HL-60/S4 treated with phorbol 12-myristate 13-acetate at 8.2 ng/mL for 4 days and 3 days (cell line): Measurements from ENCODE around the gene BCAN.

ENCODE experiments used
- in situ Hi-C: fragments of 300-500 bp; cut with MboI; formaldehyde crosslinking; loops from 2 replicates; pipeline ENCODE4 v1.15.0; 2022; ENCODE audit warnings: low sequenced_read_pairs

Gene BCAN

GRCh38 chr1:156643049-156643777 lies 1.3 kb downstream of the BCAN start:
- in situ Hi-C loops = no loop called here

DNA sequence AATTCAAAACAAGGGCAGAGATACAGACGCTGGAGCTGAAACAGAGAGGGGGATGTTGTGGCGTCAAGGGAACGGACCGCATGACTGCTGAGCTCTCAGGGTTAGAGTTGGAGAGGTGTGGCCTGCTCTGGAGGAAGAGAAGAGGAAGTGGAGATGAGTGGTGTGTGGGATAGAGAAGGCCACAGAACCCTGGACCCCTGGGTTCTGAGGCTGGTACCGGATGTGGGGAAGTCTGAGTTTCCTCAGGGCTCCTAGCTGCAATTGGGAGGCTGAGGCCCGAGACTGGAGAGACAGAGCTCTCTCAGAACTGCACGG lies 1.8 kb downstream of the BCAN start:
- in situ Hi-C loops = no loop called here

GRCh38 chr1:156644146-156644545 lies 2.2 kb downstream of the BCAN start:
- in situ Hi-C loops = no loop called here

DNA sequence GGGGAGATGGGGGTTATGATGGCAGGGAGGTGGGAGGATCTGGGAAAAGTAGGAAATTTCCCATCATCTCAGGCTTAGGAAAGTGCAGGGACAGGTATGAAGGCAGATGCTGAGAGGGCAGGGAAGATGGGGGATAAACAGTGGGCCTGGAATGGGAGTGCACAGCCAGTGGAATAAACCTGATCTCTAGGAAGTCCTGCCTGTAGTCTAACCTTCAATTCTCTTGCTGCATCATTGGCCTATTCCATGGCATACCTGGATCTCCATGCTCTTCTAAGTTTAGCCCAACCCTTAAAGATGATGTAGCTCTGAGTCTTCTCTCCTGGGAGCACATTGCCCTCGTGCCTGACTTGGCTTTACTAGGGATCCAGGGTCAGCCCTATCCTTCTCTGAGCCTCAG lies 2.7 kb downstream of the BCAN start:
- in situ Hi-C loops = no loop called here

- in situ Hi-C loops = no loop called here
These were observed 3.1 kb downstream of the BCAN start for GRCh38 chr1:156645056-156645455.

GRCh38 chr1:156645666-156646065 lies 3.7 kb downstream of the BCAN start:
- in situ Hi-C loops = no loop called here

- in situ Hi-C loops = no loop called here
These were observed 4.9 kb downstream of the BCAN start for GRCh38 chr1:156646738-156647211.

GRCh38 chr1:156647351-156647750 lies 5.4 kb downstream of the BCAN start:
- in situ Hi-C loops = no loop called here

DNA sequence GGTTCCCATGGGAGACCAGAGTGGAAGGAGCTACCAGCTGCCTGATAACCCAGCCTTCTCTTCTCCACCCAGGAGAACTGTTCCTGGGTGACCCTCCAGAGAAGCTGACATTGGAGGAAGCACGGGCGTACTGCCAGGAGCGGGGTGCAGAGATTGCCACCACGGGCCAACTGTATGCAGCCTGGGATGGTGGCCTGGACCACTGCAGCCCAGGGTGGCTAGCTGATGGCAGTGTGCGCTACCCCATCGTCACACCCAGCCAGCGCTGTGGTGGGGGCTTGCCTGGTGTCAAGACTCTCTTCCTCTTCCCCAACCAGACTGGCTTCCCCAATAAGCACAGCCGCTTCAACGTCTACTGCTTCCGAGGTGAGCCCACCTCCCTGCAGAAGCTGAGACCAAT lies 6.6 kb downstream of the BCAN start:
- in situ Hi-C loops = no loop called here

- in situ Hi-C loops = no loop called here
These were observed 7.0 kb downstream of the BCAN start for GRCh38 chr1:156648951-156649350.

DNA sequence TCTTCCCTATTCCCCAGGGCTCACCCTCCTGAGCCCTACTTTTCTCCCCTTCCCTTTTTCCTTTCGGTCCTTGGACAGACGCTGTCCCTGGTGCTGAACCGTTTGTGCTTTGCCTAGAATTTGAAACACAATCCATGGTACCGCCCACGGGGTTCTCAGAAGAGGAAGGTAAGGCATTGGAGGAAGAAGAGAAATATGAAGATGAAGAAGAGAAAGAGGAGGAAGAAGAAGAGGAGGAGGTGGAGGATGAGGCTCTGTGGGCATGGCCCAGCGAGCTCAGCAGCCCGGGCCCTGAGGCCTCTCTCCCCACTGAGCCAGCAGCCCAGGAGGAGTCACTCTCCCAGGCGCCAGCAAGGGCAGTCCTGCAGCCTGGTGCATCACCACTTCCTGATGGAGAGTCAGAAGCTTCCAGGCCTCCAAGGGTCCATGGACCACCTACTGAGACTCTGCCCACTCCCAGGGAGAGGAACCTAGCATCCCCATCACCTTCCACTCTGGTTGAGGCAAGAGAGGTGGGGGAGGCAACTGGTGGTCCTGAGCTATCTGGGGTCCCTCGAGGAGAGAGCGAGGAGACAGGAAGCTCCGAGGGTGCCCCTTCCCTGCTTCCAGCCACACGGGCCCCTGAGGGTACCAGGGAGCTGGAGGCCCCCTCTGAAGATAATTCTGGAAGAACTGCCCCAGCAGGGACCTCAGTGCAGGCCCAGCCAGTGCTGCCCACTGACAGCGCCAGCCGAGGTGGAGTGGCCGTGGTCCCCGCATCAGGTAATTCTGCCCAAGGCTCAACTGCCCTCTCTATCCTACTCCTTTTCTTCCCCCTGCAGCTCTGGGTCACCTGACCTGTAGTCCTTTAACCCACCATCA lies 10.4 kb downstream of the BCAN start:
- in situ Hi-C loops = no loop called here

- in situ Hi-C loops = no loop called here
These were observed 11.1 kb downstream of the BCAN start for GRCh38 chr1:156652992-156653355.

DNA sequence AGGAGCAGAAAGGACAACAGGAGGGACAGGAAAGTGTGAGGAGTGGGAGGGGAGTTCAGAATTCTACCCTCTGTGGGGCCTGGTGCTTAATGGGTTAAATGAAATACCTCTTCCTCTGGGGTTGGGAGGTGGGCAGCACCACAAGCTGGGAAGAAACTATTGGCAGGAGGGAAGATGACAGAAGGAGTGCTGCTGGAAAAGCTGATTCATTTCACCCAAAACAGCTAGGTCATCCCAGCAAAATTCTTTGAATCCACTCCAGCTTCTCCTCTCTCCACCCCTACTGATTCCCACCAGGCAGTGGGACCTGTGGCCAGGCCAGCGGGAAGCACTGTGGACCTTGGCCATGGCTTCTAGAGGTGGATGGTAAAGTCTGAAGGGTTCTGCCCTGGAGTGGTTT lies 12.8 kb downstream of the BCAN start:
- in situ Hi-C loops = no loop called here

GRCh38 chr1:156655151-156655903 lies 13.4 kb downstream of the BCAN start:
- in situ Hi-C loops = no loop called here

DNA sequence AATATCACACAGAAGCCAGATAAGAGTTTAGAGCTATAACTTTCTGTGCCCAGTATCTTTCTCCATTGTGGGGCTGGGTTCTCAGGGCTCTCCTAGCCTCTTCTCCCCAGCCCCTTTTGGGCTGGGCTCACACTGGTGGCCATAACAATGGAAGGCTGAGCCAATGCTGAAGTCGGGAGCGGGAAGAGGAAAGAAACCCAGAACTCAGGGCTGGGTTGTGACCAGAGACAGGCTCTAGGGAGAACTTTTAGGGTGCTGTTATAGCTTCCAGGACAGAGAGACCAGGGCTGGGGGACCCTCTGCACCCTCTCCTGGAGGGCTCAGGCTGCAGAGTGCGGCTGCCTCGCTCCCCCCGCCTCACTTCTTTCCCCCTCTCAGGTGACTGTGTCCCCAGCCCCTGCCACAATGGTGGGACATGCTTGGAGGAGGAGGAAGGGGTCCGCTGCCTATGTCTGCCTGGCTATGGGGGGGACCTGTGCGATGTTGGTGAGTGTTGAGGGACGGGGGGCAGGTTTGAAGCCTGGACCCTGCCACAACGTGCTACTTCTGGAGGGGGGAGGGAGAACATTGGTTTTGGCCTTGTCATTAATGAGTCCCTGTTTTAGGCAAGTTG lies 14.1 kb downstream of the BCAN start:
- in situ Hi-C loops = no loop called here

GRCh38 chr1:156656806-156657740 lies 15.2 kb downstream of the BCAN start:
- in situ Hi-C loops = no loop called here

- in situ Hi-C loops = no loop called here
These were observed 15.9 kb downstream of the BCAN start for GRCh38 chr1:156657741-156658319.

GRCh38 chr1:156658496-156658895 lies 16.6 kb downstream of the BCAN start:
- in situ Hi-C loops = no loop called here

DNA sequence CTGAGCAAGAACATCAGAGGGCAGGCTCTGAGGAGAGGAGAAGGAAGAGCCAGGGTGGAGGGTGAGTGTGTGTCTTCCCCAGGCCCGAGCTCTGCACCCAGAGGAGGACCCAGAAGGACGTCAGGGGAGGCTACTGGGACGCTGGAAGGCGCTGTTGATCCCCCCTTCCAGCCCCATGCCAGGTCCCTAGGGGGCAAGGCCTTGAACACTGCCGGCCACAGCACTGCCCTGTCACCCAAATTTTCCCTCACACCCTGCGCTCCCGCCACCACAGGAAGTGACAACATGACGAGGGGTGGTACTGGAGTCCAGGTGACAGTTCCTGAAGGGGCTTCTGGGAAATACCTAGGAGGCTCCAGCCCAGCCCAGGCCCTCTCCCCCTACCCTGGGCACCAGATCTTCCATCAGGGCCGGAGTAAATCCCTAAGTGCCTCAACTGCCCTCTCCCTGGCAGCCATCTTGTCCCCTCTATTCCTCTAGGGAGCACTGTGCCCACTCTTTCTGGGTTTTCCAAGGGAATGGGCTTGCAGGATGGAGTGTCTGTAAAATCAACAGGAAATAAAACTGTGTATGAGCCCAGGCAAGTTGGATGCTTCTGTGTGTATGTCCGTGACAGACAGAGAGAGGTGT lies 17.1 kb downstream of the BCAN start:
- in situ Hi-C loops = no loop called here
